Endothelial cell of umbilical vein (primary cell): ENCODE measurements around the gene MPND. TPM values are rescaled to one million over a fixed set of nuclear protein-coding genes. Genes with fewer than 3 reads are reported as not detected.
A peak's percentile ranks its signal among the peaks of the same experiment; 100 is the strongest.

ENCODE experiments used
- Bru-seq: library from RNA; stranded (reverse); fragments of 400-500 nt; gene quantifications from one replicate; lab custom pipeline; 2021; lab: Mats Ljungman, UMichigan
- BruChase-seq, 2 experiments: library from RNA; stranded (reverse); fragments of 400-500 nt; gene quantifications; one replicate each; lab custom pipeline; 2021; lab: Mats Ljungman, UMichigan
- BruUV-seq: library from RNA; stranded (reverse); fragments of 400-500 nt; replicated peaks from 2 replicates; lab custom pipeline; 2021; lab: Mats Ljungman, UMichigan
- CTCF ChIA-PET: fragments of 300-600, 350-600 bp; sonication (Branson Sonifier 250); formaldehyde crosslinking; loops from one replicate; lab custom pipeline; 2021; ENCODE audit warnings: antibody characterized with exemption, inconsistent platforms; lab: Charles Lee
- POLR2A ChIA-PET: fragments of 300-600, 350-600 bp; sonication (Branson Sonifier 250); formaldehyde crosslinking; loops from one replicate; lab custom pipeline; 2021; ENCODE audit warnings: antibody characterized with exemption, inconsistent platforms; lab: Charles Lee
- DNase-seq: peaks from one replicate; pipeline ENCODE4 v3.0.0-alpha.2; 2011; ENCODE audit warnings: low read depth, low spot score
- FAIRE-seq: peaks from 2 replicates; lab custom pipeline; 2011; peaks lifted over from hg19 to GRCh38; lab: Jason Lieb, UNC
- H2AFZ ChIP-seq: 2 replicates; pipeline ENCODE4 v1.6.0; 2012; ENCODE audit warnings: low read depth, low read length, control low read depth, inconsistent platforms
- H3K27ac ChIP-seq: 2 replicates; pipeline ENCODE4 v1.5.1; 2011; ENCODE audit warnings: low read depth, mild to moderate bottlenecking, control low read depth, low read length, moderate library complexity; ENCODE audit not compliant: insufficient read depth
- H3K27me3 ChIP-seq, 2 experiments: 2 replicates each; pipeline versions ENCODE4 v1.6.0 to v1.6.1; 2011; ENCODE audit warnings: low read length in 2 of 2, mixed read lengths in 1 of 2; ENCODE audit not compliant: control insufficient read depth in 2 of 2, insufficient read depth in 2 of 2
- H3K36me3 ChIP-seq, 2 experiments: 2 replicates in 1 of 2; 3 replicates in 1 of 2; pipeline ENCODE4 v1.5.1; 2011; ENCODE audit warnings: low read length in 2 of 2, mild to moderate bottlenecking in 1 of 2, moderate library complexity in 1 of 2; ENCODE audit not compliant: control insufficient read depth in 2 of 2, insufficient read depth in 2 of 2; ENCODE audit errors: extremely low read depth in 1 of 2
- H3K4me1 ChIP-seq: 3 replicates; pipeline ENCODE4 v1.5.1; 2011; ENCODE audit warnings: mild to moderate bottlenecking, low read length; ENCODE audit not compliant: control insufficient read depth, insufficient read depth; ENCODE audit errors: extremely low read depth
- H3K4me2 ChIP-seq: 2 replicates; pipeline ENCODE4 v1.6.1; 2011; ENCODE audit warnings: low read length, control low read depth, mixed read lengths; ENCODE audit not compliant: insufficient read depth
- H3K4me3 ChIP-seq, 3 experiments: fragments of 200-600 bp in 1 of 3; sonication (generic), shearing (Covaris generic) in 1 of 3; replicated peaks in 1 of 3; 2 replicates each; pipeline ENCODE4 v1.5.1; 2011 to 2016; ENCODE audit warnings: control low read depth in 3 of 3, low read length in 3 of 3, mild to moderate bottlenecking in 2 of 3, inconsistent platforms in 1 of 3, low read depth in 1 of 3, moderate library complexity in 1 of 3; ENCODE audit not compliant: insufficient read depth in 1 of 3
- H3K79me2 ChIP-seq: 2 replicates; pipeline ENCODE4 v1.6.0; 2012; ENCODE audit warnings: low read length, inconsistent platforms; ENCODE audit not compliant: control insufficient read depth, insufficient read depth
- H3K9ac ChIP-seq: replicated peaks from 2 replicates; pipeline ENCODE3; 2011; ENCODE audit warnings: low read length, control low read depth; ENCODE audit not compliant: insufficient read depth; ENCODE audit errors: extremely low read depth
- H3K9me1 ChIP-seq: replicated peaks from 3 replicates; pipeline ENCODE4 v1.6.0; 2011; ENCODE audit warnings: mild to moderate bottlenecking, low read length; ENCODE audit not compliant: control insufficient read depth, insufficient read depth; ENCODE audit errors: extremely low read depth
- H3K9me3 ChIP-seq: replicated peaks from 2 replicates; pipeline ENCODE4 v1.5.1; 2012; ENCODE audit warnings: low read length, inconsistent platforms; ENCODE audit not compliant: control insufficient read depth, insufficient read depth
- H4K20me1 ChIP-seq: replicated peaks from 2 replicates; pipeline ENCODE3; 2011; ENCODE audit warnings: mild to moderate bottlenecking, low read length; ENCODE audit not compliant: control insufficient read depth, insufficient read depth; ENCODE audit errors: extremely low read depth
- GATA2 ChIP-seq: IDR thresholded peaks from 2 replicates; pipeline ENCODE4 v1.7.0; 2011; ENCODE audit warnings: low read depth, mild to moderate bottlenecking, moderate library complexity, mixed read lengths, low read length; ENCODE audit not compliant: insufficient read length, insufficient read depth
- MYC ChIP-seq: IDR thresholded peaks from one replicate; pipeline ENCODE4 v1.6.1; 2011; ENCODE audit warnings: mild to moderate bottlenecking, low read depth, low read length
- POLR2A ChIP-seq: IDR thresholded peaks from 2 replicates; pipeline ENCODE4 v1.6.1; 2012; ENCODE audit warnings: low read depth, mild to moderate bottlenecking, control low read depth, low read length
- POLR2AphosphoS5 ChIP-seq: IDR thresholded peaks from 2 replicates; pipeline ENCODE4 v1.6.1; 2012; ENCODE audit warnings: low read depth, mild to moderate bottlenecking, control low read depth, low read length, moderate library complexity; ENCODE audit not compliant: insufficient read depth
- dilution Hi-C: fragments of 300-500 bp; cut with MboI; formaldehyde crosslinking; loops from one replicate; pipeline ENCODE4 v1.15.0; 2019; ENCODE audit warnings: low sequenced_read_pairs; ENCODE audit not compliant: extremely low pct_ligation_motif_present
- intact Hi-C: fragments of 100-400 bp; cut with micrococcal nuclease; formaldehyde crosslinking; loops from one replicate; pipeline ENCODE4 v1.10.0; 2022
- long read RNA-seq: library from polyadenylated mRNA; stranded (forward); transcript quantifications from one replicate; pipeline ENCODE4 v2.0.0, GENCODE V29; 2021
- polyA minus RNA-seq, 3 experiments: library from RNA; depleted of rRNA, polyadenylated mRNA; stranded (reverse); fragments of >200 nt; gene quantifications; 1 replicate in 1 of 3; 2 replicates in 2 of 3; pipeline ENCODE4 v1.2.3, GENCODE V29; 2011
- polyA plus RNA-seq, 4 experiments: library from polyadenylated mRNA; depleted of rRNA in 3 of 4; stranded (reverse) in 3 of 4; unstranded in 1 of 4; fragments of >200 nt; gene quantifications; 2 replicates each; pipeline versions ENCODE4 v1.2.1 to v1.2.3, GENCODE V29; 2011 to 2012; ENCODE audit warnings: missing spikeins in 1 of 4
- total RNA-seq: library from RNA; stranded (reverse); gene quantifications from 2 replicates; pipeline ENCODE4 v1.2.3, GENCODE V29; 2021

MPND gene
- total RNA-seq (21.1 and 22.1 TPM in 2 replicates), polyA plus RNA-seq (13.8 and 14.8 TPM in 2 replicates), polyA minus RNA-seq (7.7 and 11.2 TPM in 2 replicates), Bru-seq, nascent RNA (percentile 37 among the genes with signal in this experiment), BruChase-seq, experiment 1, labeled RNA remaining after a 6-hour chase (percentile 50 among the genes with signal in this experiment), BruChase-seq, experiment 2, labeled RNA remaining after a 2-hour chase (percentile 44 among the genes with signal in this experiment)
- polyA plus RNA-seq (2011; cell fraction: cytosol; rRNA removed): 9.0 and 11.6 TPM in 2 replicates
- polyA plus RNA-seq (2011; cell fraction: nucleus; rRNA removed): 6.7 and 7.7 TPM in 2 replicates
- 13.3 and 22.7 TPM in 2 replicates for polyA plus RNA-seq (2012)
- polyA minus RNA-seq (2011; cell fraction: cytosol; rRNA and poly(A)+ RNA removed): 8.4 TPM
- 1.8 and 6.9 TPM in 2 replicates for polyA minus RNA-seq (2011; cell fraction: nucleus; rRNA and poly(A)+ RNA removed)
- long read RNA-seq, partial matches to known transcripts: 5 of 10 reads
- long read RNA-seq, other reads (novel, unspliced or antisense): 1 of 10 reads

- Histone ChIP-seq H3K79me2 (no peaks in the 10 kb centered on the region), H3K27me3 (no peaks in the 10 kb centered on the region), H3K4me3 (peak within 1 kb of the TSS; percentile 55 to 85 (median 84)), H3K27ac (peak within 1 kb of the TSS; percentile 77), H3K4me1 (peaks cover 14% of the 10 kb centered on the region), H3K9me3 (no peaks in the 10 kb centered on the region), H4K20me1 (no peaks in the 10 kb centered on the region), H3K4me2 (peak within 1 kb of the TSS; percentile 91), H3K9ac (peak within 1 kb of the TSS; percentile 68), H2AFZ (peak within 1 kb of the TSS; percentile 99), H3K9me1 (no peaks in the 10 kb centered on the region), H3K36me3 (peaks cover 2% of the 10 kb centered on the region in 2 experiments)
- dilution Hi-C loops: no loop called here
- CTCF ChIA-PET: interaction anchor here (0.6 to 3.1 kb wide), 13 partner anchors 9 to 507 kb away, joined by 3 to 54 read pairs (median 5); partner anchors contain the start of gene CHAF1A
- intact Hi-C loops: loop anchor here (1.0 kb wide), 2 partner anchors 15 to 31 kb away; no protein-coding TSS in a partner anchor
- peak; percentile 83 for DNase-seq
- TF ChIP-seq GATA2: no peak
- peak; percentile 27 for TF ChIP-seq POLR2AphosphoS5
- TF ChIP-seq POLR2A: no peak
- TF ChIP-seq MYC: no peak
- peak; percentile 18 for FAIRE-seq
- POLR2A ChIA-PET: interaction anchor here (0.9 to 2.3 kb wide), 9 partner anchors 9 to 97 kb away, joined by 3 to 7 read pairs (median 4); partner anchors contain the start of gene YJU2
- no TSS peak for BruUV-seq
Measured at GRCh38 chr19:4343370-4344307, at the start of gene MPND. MPND (plus strand) TSS chr19:4343562; CDS start chr19:4343594, 32 bp downstream.
